K562 (cell line): ENCODE data around the gene SYVN1. TPM values are rescaled to one million over a fixed set of nuclear protein-coding genes. Genes with fewer than 3 reads are reported as not detected.

Experiments
- CREBBP ChIP-seq: IDR thresholded peaks from one replicate; pipeline ENCODE4 v1.6.1; 2012; ENCODE audit warnings: low read depth, mild to moderate bottlenecking, control low read depth, inconsistent platforms, low read length
- EP400 ChIP-seq: fragments of 450-650 bp; IDR thresholded peaks from 2 replicates; pipeline ENCODE4 v1.6.1; 2017; ENCODE audit warnings: antibody characterized with exemption, mild to moderate bottlenecking, moderate library complexity
- GATAD2A ChIP-seq: fragments of 450-650 bp; IDR thresholded peaks from 2 replicates; pipeline ENCODE4 v1.6.1; 2017
- HLTF ChIP-seq: fragments of 450-650 bp; IDR thresholded peaks from 2 replicates; pipeline ENCODE4 v1.6.1; 2016
- KDM5B ChIP-seq: fragments of 200-600 bp; sonication (generic); IDR thresholded peaks from 2 replicates; pipeline ENCODE4 v1.6.1; 2012; ENCODE audit warnings: low read depth, mild to moderate bottlenecking, moderate library complexity, low read length, control low read depth, inconsistent platforms; ENCODE audit not compliant: insufficient replicate concordance
- MLLT1 ChIP-seq, 2 experiments: fragments of 450-650 bp; IDR thresholded peaks; 2 replicates each; pipeline ENCODE4 v1.6.1; 2016
- NCOA1 ChIP-seq: fragments of 450-650 bp; IDR thresholded peaks from 2 replicates; pipeline ENCODE4 v1.6.1; 2016; ENCODE audit warnings: low read depth
- NCOA6 ChIP-seq: fragments of 450-650 bp; IDR thresholded peaks from 2 replicates; pipeline ENCODE4 v1.6.1; 2017; ENCODE audit warnings: mild to moderate bottlenecking
- NCOR1 ChIP-seq: fragments of 450-650 bp; IDR thresholded peaks from 2 replicates; pipeline ENCODE4 v1.6.1; 2016; ENCODE audit warnings: mild to moderate bottlenecking, moderate library complexity
- NFIC ChIP-seq: fragments of 450-650 bp; IDR thresholded peaks from 2 replicates; pipeline ENCODE4 v1.6.1; 2017; ENCODE audit warnings: mild to moderate bottlenecking, inconsistent platforms
- NRF1 ChIP-seq, 2 experiments: fragments of 450-650 bp; IDR thresholded peaks in 1 of 2; conservative IDR thresholded peaks in 1 of 2; 2 replicates each; pipeline ENCODE4 v1.6.1; 2014; ENCODE audit warnings: mild to moderate bottlenecking in 2 of 2
- PCBP1 ChIP-seq: fragments of 200-400 bp; formaldehyde crosslinking; IDR thresholded peaks from 2 replicates; pipeline ENCODE4 v1.6.1; 2018; ENCODE audit warnings: mild to moderate bottlenecking, low read depth, low read length; ENCODE audit not compliant: poor library complexity, severe bottlenecking
- PTBP1 ChIP-seq: fragments of 200-400 bp; formaldehyde crosslinking; IDR thresholded peaks from 2 replicates; pipeline ENCODE4 v1.6.1; 2017; ENCODE audit warnings: low read depth, low read length
- RBFOX2 ChIP-seq: fragments of 200-400 bp; formaldehyde crosslinking; IDR thresholded peaks from 2 replicates; pipeline ENCODE4 v1.6.1; 2017; ENCODE audit warnings: low read depth, mild to moderate bottlenecking, low read length, moderate library complexity
- SPI1 ChIP-seq: IDR thresholded peaks from 2 replicates; pipeline ENCODE4 v1.6.1; 2011; ENCODE audit warnings: low read depth, low read length, control low read depth, borderline replicate concordance
- STAT6 ChIP-seq: sonication (generic); formaldehyde crosslinking; IDR thresholded peaks from 2 replicates; pipeline ENCODE4 v1.8.1; 2023; ENCODE audit warnings: mild to moderate bottlenecking, missing genetic modification reagents
- TBP ChIP-seq: optimal IDR thresholded peaks from 2 replicates; pipeline ENCODE3; 2011; ENCODE audit warnings: low read depth, low read length, improper control_type of control experiment
- TCF3 ChIP-seq: sonication (generic); formaldehyde crosslinking; IDR thresholded peaks from 2 replicates; pipeline ENCODE4 v1.4.0; 2020; ENCODE audit warnings: mild to moderate bottlenecking, missing genetic modification reagents
- ZFX ChIP-seq: sonication (generic); formaldehyde crosslinking; IDR thresholded peaks from 2 replicates; pipeline ENCODE4 v1.8.0; 2022; ENCODE audit warnings: mild to moderate bottlenecking, missing genetic modification reagents, moderate library complexity
- ZNF140 ChIP-seq: fragments of 250-450 bp; sonication (Bioruptor Pico); IDR thresholded peaks from 2 replicates; pipeline ENCODE4 v1.8.0; 2021; ENCODE audit warnings: moderate library complexity, mild to moderate bottlenecking, inconsistent platforms
- ZNF175 ChIP-seq: fragments of 200-800 bp; sonication (Bioruptor generic); IDR thresholded peaks from 2 replicates; pipeline ENCODE4 v1.6.1; 2016; ENCODE audit warnings: low read depth, mild to moderate bottlenecking, missing genetic modification characterization, missing compliant biosample characterization
- ZNF354B ChIP-seq: fragments of 250-450 bp; sonication (Bioruptor Pico); IDR thresholded peaks from 2 replicates; pipeline ENCODE4 v1.4.0; 2020
- ZNF408 ChIP-seq: fragments of 250-450 bp; sonication (Bioruptor Pico); IDR thresholded peaks from 2 replicates; pipeline ENCODE4 v1.4.0; 2020; ENCODE audit warnings: low read depth, mild to moderate bottlenecking, moderate library complexity
- ZNF512 ChIP-seq: IDR thresholded peaks from 2 replicates; pipeline ENCODE4 v1.6.1; 2016; ENCODE audit warnings: missing genetic modification characterization, missing compliant biosample characterization
- ZNF766 ChIP-seq: fragments of 200-800 bp; sonication (Bioruptor generic); conservative IDR thresholded peaks from 2 replicates; pipeline ENCODE4 v1.6.1; 2016; ENCODE audit warnings: missing genetic modification characterization, missing compliant biosample characterization
- polyA plus RNA-seq, 8 experiments: library from polyadenylated mRNA; depleted of rRNA in 4 of 8; stranded (reverse) in 5 of 8; unstranded in 3 of 8; fragments of >200 nt; fragmentation: Nextera tagmentation in 2 of 8; fragmentation: Illumina TruSeq in 1 of 8; extraction: Ambion mirVana in 2 of 8; extraction: Trizol in 1 of 8; gene quantifications; 2 replicates each; pipeline versions ENCODE4 v1.2.1 to v1.2.3, GENCODE V29; 2011 to 2014; ENCODE audit warnings: inconsistent platforms in 1 of 8, missing spikeins in 1 of 8
- total RNA-seq, 7 experiments: library from RNA; depleted of rRNA in 6 of 7; stranded (reverse); fragments of >200 nt in 6 of 7; fragmentation: Illumina TruSeq in 2 of 7; extraction: Trizol in 2 of 7; gene quantifications; 2 replicates each; pipeline versions ENCODE4 v1.2.1 to v1.2.3, GENCODE V29; 2011 to 2021; ENCODE audit warnings: low replicate concordance in 1 of 7

SYVN1 gene
- total and polyA plus RNA-seq, 9 of the 15 experiments (the other 6 are each of a cell fraction or from before 2014, with no cell fraction given), result 0.41 to 47.4 (median 9.9) TPM

GRCh38 chr11:65150509-65151299 lies 16.4 kb upstream of the SYVN1 start (continued):
- TF ChIP-seq STAT6 (CRISPR knock-in tag) (no peak), CREBBP (no peak), NCOA6 (no peak), ZNF512 (tag) (no peak), RBFOX2 (peak; percentile 57), ZNF766 (CRISPR knock-in tag) (0 out of 2 replicates have a peak, but pooled peaks have one; percentile 42), NRF1 (conservative IDR thresholded peaks at IDR 0.05 in 1 of 2, IDR thresholded peaks at IDR 0.05 in 1 of 2) (peak; percentile 76 to 78), MLLT1 (IDR thresholded peaks at IDR 0.05) (0 out of 4 replicates have a peak, but pooled peaks of 1 of the 2 experiments have one; percentile 25), TCF3 (0 out of 2 replicates have a peak, but pooled peaks have one; percentile 32), ZNF140 (CRISPR knock-in tag) (no peak), NFIC (peak; percentile 97), ZNF175 (CRISPR knock-in tag) (0 out of 2 replicates have a peak, but pooled peaks have one; percentile 18), ZFX (CRISPR knock-in tag) (peak; percentile 65), PTBP1 (no peak), KDM5B (peak; percentile 89), NCOR1 (no peak), TBP (peak; percentile 55), ZNF408 (CRISPR knock-in tag) (no peak), EP400 (peak; percentile 36; the same call in 1 of the 2 replicates), GATAD2A (0 out of 2 replicates have a peak, but pooled peaks have one; percentile 74), ZNF354B (no peak), HLTF (no peak), SPI1 (0 out of 2 replicates have a peak, but pooled peaks have one; percentile 14), NCOA1 (no peak), PCBP1 (no peak)
